GM23248 (cell line): ENCODE data around the gene HAUS5.

Experiments used
- EZH2 ChIP-seq: fragments of 200-600 bp; sonication (generic); IDR thresholded peaks from 2 replicates; pipeline ENCODE4 v1.6.1; 2018; ENCODE audit warnings: antibody characterized with exemption, mild to moderate bottlenecking; ENCODE audit not compliant: insufficient read depth, poor library complexity, severe bottlenecking
- EZH2phosphoT487 ChIP-seq: fragments of 200-600 bp; sonication (generic); IDR thresholded peaks from 2 replicates; pipeline ENCODE4 v1.6.1; 2018; ENCODE audit warnings: antibody characterized with exemption, moderate library complexity, mild to moderate bottlenecking, low read depth; ENCODE audit not compliant: insufficient read depth

DNA sequence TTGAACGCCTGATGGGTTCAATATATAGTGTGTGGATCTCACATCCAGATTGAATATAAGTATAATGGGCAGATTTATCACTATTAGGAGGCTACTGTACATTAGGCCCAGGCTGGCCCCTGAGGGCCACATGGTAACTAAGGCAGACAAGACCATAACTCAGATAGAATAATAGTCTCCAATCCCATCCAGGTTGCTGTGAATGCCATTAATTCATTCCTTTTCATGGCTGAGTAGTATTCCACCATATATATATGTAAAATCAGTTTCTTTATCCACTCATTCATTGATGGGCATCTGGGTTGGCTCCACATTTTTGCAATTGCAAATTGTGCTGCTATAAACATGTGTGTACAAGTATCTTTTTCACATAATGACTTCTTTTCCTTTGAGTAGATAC, 34.6 kb upstream of the HAUS5 start:
- TF ChIP-seq EZH2phosphoT487 (no peak), EZH2 (no peak)
